H9 (cell line): ENCODE results near the gene DSCAM. TPM values are rescaled to one million over a fixed set of nuclear protein-coding genes. Genes with fewer than 3 reads are reported as not detected.

Experiments used
- DNase-seq: peaks from one replicate; pipeline ENCODE4 v3.0.0-alpha.2; 2017
- H2AFZ ChIP-seq: one replicate; pipeline ENCODE4 v1.6.1; 2013; ENCODE audit warnings: mild to moderate bottlenecking, low read length, control low read depth, moderate library complexity
- H2AK5ac ChIP-seq: 2 replicates; pipeline ENCODE4 v1.6.1; 2013; ENCODE audit warnings: low read length, control low read depth, mixed read lengths; ENCODE audit not compliant: insufficient read length
- H2BK120ac ChIP-seq: one replicate; pipeline ENCODE4 v1.6.1; 2013; ENCODE audit warnings: low read depth, mild to moderate bottlenecking, low read length, control low read depth, inconsistent platforms; ENCODE audit not compliant: poor library complexity, severe bottlenecking
- H2BK12ac ChIP-seq: 2 replicates; pipeline ENCODE4 v1.6.1; 2013; ENCODE audit warnings: low read length, control low read depth, mixed read lengths, low read depth; ENCODE audit not compliant: insufficient read length
- H2BK15ac ChIP-seq: 2 replicates; pipeline ENCODE4 v1.6.1; 2013; ENCODE audit warnings: low read depth, low read length, control low read depth
- H2BK20ac ChIP-seq: one replicate; pipeline ENCODE4 v1.6.1; 2013; ENCODE audit warnings: low read depth, mild to moderate bottlenecking, low read length, control low read depth, inconsistent platforms; ENCODE audit not compliant: poor library complexity, severe bottlenecking
- H2BK5ac ChIP-seq: 2 replicates; pipeline ENCODE4 v1.6.1; 2013; ENCODE audit warnings: low read length, control low read depth, mixed read lengths; ENCODE audit not compliant: insufficient read length
- H3K14ac ChIP-seq: 2 replicates; pipeline ENCODE4 v1.6.1; 2013; ENCODE audit warnings: low read length, control low read depth; ENCODE audit not compliant: insufficient read depth
- H3K18ac ChIP-seq: 2 replicates; pipeline ENCODE4 v1.6.1; 2013; ENCODE audit warnings: low read depth, mild to moderate bottlenecking, mixed read lengths, low read length, control low read depth; ENCODE audit not compliant: insufficient read length
- H3K23ac ChIP-seq: 2 replicates; pipeline ENCODE4 v1.6.1; 2013; ENCODE audit warnings: low read length, control low read depth, mixed read lengths, low read depth; ENCODE audit not compliant: insufficient read length
- H3K23me2 ChIP-seq: 2 replicates; pipeline ENCODE4 v1.6.1; 2013; ENCODE audit warnings: low read depth, mild to moderate bottlenecking, mixed read lengths, low read length, control low read depth; ENCODE audit not compliant: insufficient read length, poor library complexity, severe bottlenecking
- H3K27ac ChIP-seq: 2 replicates; pipeline ENCODE4 v1.5.1; 2013; ENCODE audit warnings: low read length, control low read depth, mixed read lengths, low read depth; ENCODE audit not compliant: insufficient read length
- H3K27me3 ChIP-seq: 2 replicates; pipeline ENCODE4 v1.6.1; 2013; ENCODE audit warnings: low read length, control low read depth, inconsistent platforms; ENCODE audit not compliant: insufficient read depth
- H3K4ac ChIP-seq: 2 replicates; pipeline ENCODE4 v1.6.1; 2013; ENCODE audit warnings: low read depth, mild to moderate bottlenecking, control low read depth, inconsistent platforms, low read length, moderate library complexity
- H3K4me1 ChIP-seq: 2 replicates; pipeline ENCODE4 v1.6.1; 2013; ENCODE audit warnings: low read length, control low read depth, inconsistent platforms; ENCODE audit not compliant: insufficient read depth
- H3K4me2 ChIP-seq: 2 replicates; pipeline ENCODE4 v1.6.1; 2013; ENCODE audit warnings: low read length, control low read depth, mixed read lengths; ENCODE audit not compliant: insufficient read length, insufficient read depth
- H3K56ac ChIP-seq: 2 replicates; pipeline ENCODE4 v1.6.1; 2013; ENCODE audit warnings: low read depth, mild to moderate bottlenecking, mixed read lengths, low read length, control low read depth; ENCODE audit not compliant: insufficient read length
- H3K79me1 ChIP-seq: 2 replicates; pipeline ENCODE4 v1.6.1; 2013; ENCODE audit warnings: low read depth, mild to moderate bottlenecking, moderate library complexity, low read length, control low read depth, inconsistent platforms; ENCODE audit not compliant: insufficient read depth, poor library complexity, severe bottlenecking
- H3K79me2 ChIP-seq: 2 replicates; pipeline ENCODE4 v1.6.1; 2013; ENCODE audit warnings: low read length, control low read depth, inconsistent platforms; ENCODE audit not compliant: insufficient read depth
- H3K9ac ChIP-seq: 2 replicates; pipeline ENCODE4 v1.6.1; 2013; ENCODE audit warnings: low read length, control low read depth, mixed read lengths; ENCODE audit not compliant: insufficient read length; ENCODE audit errors: extremely low read depth
- H3K9me3 ChIP-seq: one replicate; pipeline ENCODE4 v1.6.1; 2013; ENCODE audit warnings: low read depth, low read length, inconsistent platforms; ENCODE audit not compliant: control insufficient read depth
- H3T11ph ChIP-seq: one replicate; pipeline ENCODE4 v1.6.1; 2013; ENCODE audit warnings: mild to moderate bottlenecking, low read length, control low read depth, inconsistent platforms
- H4K20me1 ChIP-seq: one replicate; pipeline ENCODE4 v1.6.1; 2013; ENCODE audit not compliant: control insufficient read depth, insufficient read length, insufficient read depth
- H4K5ac ChIP-seq: 2 replicates; pipeline ENCODE4 v1.6.1; 2013; ENCODE audit warnings: low read depth, mild to moderate bottlenecking, mixed read lengths, low read length, control low read depth; ENCODE audit not compliant: insufficient read length
- H4K8ac ChIP-seq: replicated peaks from 2 replicates; pipeline ENCODE4 v1.6.1; 2013; ENCODE audit warnings: low read length, control low read depth, mixed read lengths, low read depth; ENCODE audit not compliant: insufficient read length
- H4K91ac ChIP-seq: 2 replicates; pipeline ENCODE4 v1.6.1; 2013; ENCODE audit warnings: low read depth, mild to moderate bottlenecking, moderate library complexity, mixed read lengths, low read length, control low read depth; ENCODE audit not compliant: insufficient read length
- H3K27ac Mint-ChIP-seq, 3 experiments: 2 replicates in 2 of 3; 3 replicates in 1 of 3; pipeline ENCODE4 v1.8.0; 2020 to 2021; ENCODE audit warnings: mixed read lengths in 3 of 3, mild to moderate bottlenecking in 1 of 3, moderate library complexity in 1 of 3
- H3K27me3 Mint-ChIP-seq: 2 replicates; pipeline ENCODE4 v1.8.0; 2021; ENCODE audit warnings: low read depth, mild to moderate bottlenecking, moderate library complexity, mixed read lengths
- H3K36me3 Mint-ChIP-seq, 3 experiments: 2 replicates in 2 of 3; 3 replicates in 1 of 3; pipeline ENCODE4 v1.8.0; 2020 to 2021; ENCODE audit warnings: low read depth in 3 of 3, mixed read lengths in 3 of 3; ENCODE audit not compliant: insufficient read depth in 1 of 3
- H3K4me1 Mint-ChIP-seq, 2 experiments: 2 replicates each; pipeline ENCODE4 v1.8.0; 2020; ENCODE audit warnings: mixed read lengths in 2 of 2
- H3K4me3 Mint-ChIP-seq, 2 experiments: 2 replicates in 1 of 2; 3 replicates in 1 of 2; pipeline ENCODE4 v1.8.0; 2020 to 2021; ENCODE audit warnings: mild to moderate bottlenecking in 2 of 2, mixed read lengths in 2 of 2, moderate library complexity in 1 of 2
- H3K9me3 Mint-ChIP-seq, 2 experiments: 2 replicates in 1 of 2; 3 replicates in 1 of 2; pipeline ENCODE4 v1.8.0; 2020; ENCODE audit warnings: mild to moderate bottlenecking in 2 of 2, mixed read lengths in 2 of 2, moderate library complexity in 1 of 2
- CTCF ChIP-seq: fragments of 200-600 bp; sonication (generic); conservative IDR thresholded peaks from 3 replicates; pipeline ENCODE4 v1.8.0; 2021; ENCODE audit warnings: antibody characterized with exemption, mild to moderate bottlenecking
- WGBS: extraction: QIAGEN DNeasy Blood & Tissue Kit; methylation state at CpG from one replicate; pipeline ENCODE4 v1.1.7; 2013; ENCODE audit warnings: missing lambda C conversion rate, low lambda C conversion rate, mixed read lengths; ENCODE audit not compliant: insufficient read length; ENCODE audit errors: extremely low coverage; 5-methylcytosine and 5-hydroxymethylcytosine counted together
- total RNA-seq: library from RNA; stranded (reverse); gene quantifications from 2 replicates; pipeline ENCODE4 v1.2.1, GENCODE V29; 2021

The DSCAM gene
- total RNA-seq, 1 experiment from 2014 or later: 0.17 TPM

GRCh38 chr21:40331172-40331571, 515.8 kb downstream of the DSCAM start:
- Histone ChIP-seq H3K4me1 (no peaks in the 10 kb centered on the region), H3K14ac (no peak overlapping the region), H3K18ac (no peak overlapping the region), H2BK20ac (no peak overlapping the region), H3K9me3 (no peaks in the 10 kb centered on the region), H4K91ac (no peak overlapping the region), H2BK15ac (no peak overlapping the region), H4K5ac (no peak overlapping the region), H2BK5ac (no peak overlapping the region), H3K27ac (no peak overlapping the region), H2AFZ (no peak overlapping the region), H3K9ac (no peak overlapping the region), H3K79me2 (no peaks in the 10 kb centered on the region), H3K27me3 (no peaks in the 10 kb centered on the region; the same call in 1 of the 2 replicates), H2BK120ac (no peak overlapping the region), H3K23ac (no peak overlapping the region), H2AK5ac (no peak overlapping the region), H3T11ph (no peak overlapping the region), H2BK12ac (no peak overlapping the region), H3K4me2 (no peak overlapping the region), H3K79me1 (no peaks in the 10 kb centered on the region), H3K4ac (no peak overlapping the region), H4K8ac (no peak overlapping the region), H3K23me2 (no peaks in the 10 kb centered on the region), H4K20me1 (no peaks in the 10 kb centered on the region), H3K56ac (no peak overlapping the region)
- Mint-ChIP-seq H3K36me3 (peaks cover 0 to 5% (median 0%) of the 10 kb centered on the region in 3 experiments; a peak in 1 of 7 replicates), H3K27me3 (peaks cover 20% of the 10 kb centered on the region), H3K9me3 (peaks cover 5 to 13% of the 10 kb centered on the region in 2 experiments; a peak in 3 of 5 replicates), H3K27ac (no peak overlapping the region; a peak in 1 of 7 replicates), H3K4me1 (peaks cover 23 to 24% of the 10 kb centered on the region in 2 experiments), H3K4me3 (no peak overlapping the region)
- WGBS: no CpG with 5 or more reads among the region's 9 CpGs
- no peak for TF ChIP-seq CTCF
- no peak for DNase-seq
